HG02938 (cell line): ENCODE measurements around the gene SULT1A1.
"Not testable (repeated sequence)": the region's sequence is repeated elsewhere in the genome, so short reads cannot be mapped to it uniquely, and the experiment has no call there.

Experiments
- ATAC-seq: cut with Tn5 transposase; IDR thresholded peaks from one replicate; pipeline ENCODE4 v1.9.1; 2021; ENCODE audit warnings: mild to moderate bottlenecking, moderate library complexity; ENCODE audit not compliant: unreplicated experiment

SULT1A1 gene

GRCh38 chr16:28608867-28609596 is 812 bp downstream of the SULT1A1 start:
- ATAC-seq, result not testable (repeated sequence)

GRCh38 chr16:28608496-28608808 is 1.4 kb downstream of the SULT1A1 start:
- not testable (repeated sequence) for ATAC-seq

- not testable (repeated sequence) for ATAC-seq
Measured at GRCh38 chr16:28607681-28608495, 2.0 kb downstream of the SULT1A1 start.

- no peak for ATAC-seq
Measured at GRCh38 chr16:28607116-28607623, 2.7 kb downstream of the SULT1A1 start.

- no peak for ATAC-seq
Measured at GRCh38 chr16:28606291-28607115, 3.3 kb downstream of the SULT1A1 start.

GRCh38 chr16:28604186-28604565 is 5.7 kb downstream of the SULT1A1 start:
- no peak for ATAC-seq

- ATAC-seq, result no peak
Measured at GRCh38 chr16:28603381-28604185, 6.3 kb downstream of the SULT1A1 start.

DNA sequence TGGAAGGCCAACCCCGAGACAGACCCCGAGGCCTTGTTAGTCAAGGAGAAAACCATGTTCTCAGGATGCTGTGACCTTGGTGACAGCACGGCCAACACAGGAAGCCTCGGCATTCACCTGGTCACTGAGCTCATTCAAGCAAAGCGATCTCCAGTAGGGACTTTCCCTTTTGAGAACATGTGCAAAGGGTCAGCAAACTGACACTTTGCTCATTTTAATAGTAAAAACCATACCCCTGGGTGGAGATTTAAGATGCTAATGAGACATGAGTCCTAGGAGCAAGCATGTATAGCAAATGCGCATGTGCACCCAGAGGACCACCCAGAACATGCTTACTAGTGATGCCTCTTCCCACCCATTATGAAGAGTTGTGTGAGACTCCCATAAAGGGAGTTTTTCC is 7.3 kb downstream of the SULT1A1 start:
- no peak for ATAC-seq

DNA sequence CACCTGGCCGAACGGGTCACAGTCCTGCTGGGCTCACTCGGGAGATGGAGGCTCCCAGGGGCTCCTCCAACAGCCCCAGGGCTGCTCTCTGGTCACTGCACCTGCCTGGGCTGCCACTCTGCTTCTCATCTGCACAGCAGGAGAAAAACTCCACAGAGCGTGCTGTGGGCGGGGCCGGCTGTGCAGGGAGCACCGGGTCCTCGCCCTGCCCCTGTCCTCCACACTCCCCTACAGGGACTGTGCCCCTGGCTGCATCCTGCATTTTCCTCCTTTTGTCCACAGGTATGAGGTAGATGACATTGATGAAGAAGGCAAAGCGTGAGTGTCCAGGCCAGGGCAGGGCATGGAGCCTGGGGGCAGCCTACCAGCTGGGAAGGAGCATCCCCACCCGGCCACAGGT is 7.8 kb downstream of the SULT1A1 start:
- not testable (repeated sequence) for ATAC-seq

DNA sequence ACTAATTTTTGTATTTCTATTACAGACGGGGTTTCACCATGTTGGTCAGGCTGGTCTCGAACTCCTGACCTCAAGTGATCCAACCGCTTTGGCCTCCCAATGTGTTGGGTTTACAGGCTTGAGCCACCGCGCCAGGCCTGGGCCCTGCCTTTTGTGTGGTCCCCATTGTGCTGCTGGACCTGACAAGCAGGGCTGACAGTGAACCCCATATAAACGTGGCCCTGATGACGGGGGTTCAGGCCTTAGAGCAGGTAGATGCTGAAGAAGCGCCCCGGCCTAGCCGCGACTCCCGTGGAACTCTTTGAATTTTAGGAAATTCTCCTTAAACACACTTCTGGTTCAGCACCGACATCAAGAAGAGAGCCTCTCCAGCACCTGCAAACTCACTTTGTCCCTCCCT is 8.3 kb downstream of the SULT1A1 start:
- ATAC-seq, result not testable (repeated sequence)

DNA sequence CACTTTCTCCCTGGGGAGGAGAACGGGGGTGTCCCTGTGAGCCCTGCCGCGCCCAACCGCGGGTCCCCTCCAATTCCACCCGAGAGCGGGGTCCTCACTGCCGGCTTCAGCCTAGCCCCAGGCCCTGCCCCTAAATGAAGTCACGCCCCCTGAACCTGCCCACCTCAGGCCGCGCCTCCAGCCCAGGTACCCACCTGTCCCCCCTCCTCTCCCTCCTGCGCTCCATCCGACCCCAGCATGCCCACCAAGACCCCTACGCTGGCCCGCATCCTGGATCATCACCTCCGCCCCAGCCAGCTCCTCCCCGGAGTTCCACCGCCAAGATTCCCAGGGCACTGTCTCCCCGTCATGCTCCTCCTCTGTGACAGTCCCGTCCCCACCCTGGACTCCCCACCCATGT is 8.9 kb downstream of the SULT1A1 start:
- ATAC-seq, result not testable (repeated sequence)

DNA sequence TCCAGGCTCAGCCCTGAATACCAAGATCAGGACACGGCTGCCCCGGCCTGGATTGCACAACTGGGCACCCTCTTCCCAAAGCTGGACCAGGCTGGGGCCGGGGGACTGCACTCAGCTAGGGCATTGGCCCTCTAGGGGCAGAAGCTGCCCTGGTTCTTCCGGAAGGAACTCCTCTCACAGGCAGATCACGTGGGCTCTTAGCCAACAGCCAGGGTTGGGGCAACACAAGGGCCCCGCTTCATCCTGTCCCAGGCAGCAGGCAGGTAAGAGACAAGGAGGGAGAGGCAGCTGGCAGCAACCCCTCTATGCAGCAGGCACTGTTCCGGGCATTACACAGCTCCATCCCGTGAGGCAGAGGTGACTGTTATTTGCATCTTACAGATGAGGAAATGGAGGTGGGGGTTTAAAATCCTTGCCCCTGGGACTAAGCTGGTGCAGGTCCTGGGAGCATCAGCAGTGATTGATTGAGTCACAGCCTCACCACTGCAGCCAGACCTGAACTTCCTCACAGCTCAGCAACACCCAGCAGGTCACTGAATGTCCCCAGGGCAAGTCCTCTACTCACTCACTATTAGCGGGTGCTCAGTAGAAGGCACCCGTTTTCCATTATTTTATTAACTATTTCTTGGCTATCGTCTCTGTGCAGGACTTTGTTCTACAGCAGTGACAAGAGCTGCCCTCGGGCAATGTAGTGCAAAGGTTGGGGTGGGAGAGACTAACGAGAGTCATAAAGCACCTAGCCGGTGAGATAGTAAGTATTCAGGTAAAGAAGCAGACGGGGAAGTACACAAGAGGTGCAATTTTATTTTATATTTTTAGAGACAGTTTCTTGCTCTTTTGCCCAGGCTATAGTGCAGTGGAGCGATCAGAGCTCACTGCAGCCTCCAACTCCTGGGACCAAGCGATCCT is 10.2 kb downstream of the SULT1A1 start:
- not testable (repeated sequence) for ATAC-seq

DNA sequence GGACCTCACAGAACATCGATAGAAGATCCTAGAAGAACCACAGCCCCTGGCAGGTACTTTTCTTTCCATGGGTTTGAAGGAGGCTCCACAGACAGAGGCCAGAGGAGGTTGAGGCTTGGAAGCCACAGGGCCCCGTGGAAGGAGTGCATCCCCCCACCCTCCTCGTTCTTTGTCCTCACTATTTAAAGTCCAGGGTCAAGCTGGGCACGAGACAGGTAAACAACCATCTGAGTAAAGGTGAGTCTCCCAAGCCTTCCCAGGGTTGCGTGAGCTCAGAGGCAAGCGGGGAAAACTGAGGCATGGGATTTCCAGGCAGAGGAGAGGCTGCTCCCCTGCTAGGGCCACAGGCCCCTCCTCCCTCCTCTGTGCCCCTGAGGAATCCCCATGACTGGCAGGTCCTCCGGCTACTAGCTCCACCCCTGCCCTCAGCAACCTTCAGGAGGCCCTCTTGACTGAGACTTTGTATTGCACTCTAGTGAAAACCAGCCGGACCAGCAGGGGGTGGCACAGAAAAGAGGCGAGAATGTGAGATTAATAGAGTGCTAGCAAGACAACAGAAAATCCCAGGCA is 12.1 kb downstream of the SULT1A1 start:
- ATAC-seq, result no peak

GRCh38 chr16:28596840-28597691 is 12.8 kb downstream of the SULT1A1 start, which contains the start of gene SULT1A2:
TSS of gene SULT1A2 (minus strand) at chr16:28597050. CDS start at chr16:28595930, 1,120 bp downstream.
- ATAC-seq, result no peak

GRCh38 chr16:28596115-28596630 is 13.7 kb downstream of the SULT1A1 start:
- ATAC-seq, result no peak

- ATAC-seq, result not testable (repeated sequence)
Measured at GRCh38 chr16:28595451-28595850, 14.4 kb downstream of the SULT1A1 start.

DNA sequence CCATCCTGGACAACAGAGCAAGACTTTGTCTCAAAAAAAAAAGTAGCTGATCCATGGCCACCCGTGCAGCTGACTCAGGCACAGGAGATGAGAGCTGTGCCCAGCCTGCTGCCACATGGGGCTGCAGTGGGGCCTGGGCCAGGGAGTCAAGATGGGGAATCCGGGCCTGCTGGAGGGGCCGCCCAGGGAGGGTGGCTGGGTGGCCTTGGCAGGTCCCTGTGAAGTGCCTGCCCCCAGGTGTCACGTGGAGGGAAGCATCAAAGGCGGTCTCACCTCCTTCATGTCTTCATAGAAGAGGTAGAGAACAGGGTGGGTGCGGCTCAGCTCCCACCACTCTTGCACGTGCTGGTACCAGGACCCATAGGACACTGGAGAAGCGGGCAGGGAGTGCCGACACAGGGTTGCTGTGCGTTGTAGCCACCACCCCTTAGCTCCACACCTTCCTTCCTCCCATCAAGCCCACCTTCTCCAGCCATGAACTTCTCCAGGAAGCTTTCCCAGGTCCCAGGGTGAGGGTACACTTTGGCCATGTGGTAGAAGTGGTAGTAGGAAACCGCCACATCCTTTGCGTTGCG is 16.8 kb downstream of the SULT1A1 start:
- ATAC-seq, result no peak
